Stimulated activated CD4-positive, alpha-beta T cell treated with anti-CD3 and anti-CD28 coated beads, Interleukin-4, amount 100 ng/mL, for 4 hours (primary cell): ENCODE results near the gene CCDC187.
"Not testable (repeated sequence)": the region's sequence is repeated elsewhere in the genome, so short reads cannot be mapped to it uniquely, and the experiment has no call there.

Experiments used
- DNase-seq, 2 experiments: peaks; one replicate each; pipeline ENCODE4 v3.0.0-alpha.2; 2020

Gene CCDC187

GRCh38 chr9:136237486-136238341, 66.2 kb downstream of the CCDC187 start:
- DNase-seq: no peak

GRCh38 chr9:136236471-136237410, 67.2 kb downstream of the CCDC187 start:
- not testable (repeated sequence) for DNase-seq

- DNase-seq: no peak
Measured at GRCh38 chr9:136235709-136236455, 68.0 kb downstream of the CCDC187 start.

GRCh38 chr9:136235171-136235570, 68.7 kb downstream of the CCDC187 start:
- DNase-seq: no peak

GRCh38 chr9:136234597-136234996, 69.3 kb downstream of the CCDC187 start:
- no peak for DNase-seq

- no peak for DNase-seq
Measured at GRCh38 chr9:136233868-136234267, 70.0 kb downstream of the CCDC187 start.

- no peak for DNase-seq
Measured at GRCh38 chr9:136233411-136233810, 70.5 kb downstream of the CCDC187 start.

- DNase-seq: no peak
Measured at GRCh38 chr9:136232969-136233368, 70.9 kb downstream of the CCDC187 start.

GRCh38 chr9:136231478-136232297, 72.2 kb downstream of the CCDC187 start:
- no peak for DNase-seq

GRCh38 chr9:136230773-136231172, 73.1 kb downstream of the CCDC187 start:
- DNase-seq: no peak

GRCh38 chr9:136230365-136230764, 73.5 kb downstream of the CCDC187 start:
- DNase-seq: no peak

- no peak for DNase-seq
Measured at GRCh38 chr9:136229096-136230065, 74.5 kb downstream of the CCDC187 start.

GRCh38 chr9:136228107-136228875, 75.6 kb downstream of the CCDC187 start:
- peak in 1 of 2 experiments; percentile 29 for DNase-seq

GRCh38 chr9:136226680-136227407, 77.0 kb downstream of the CCDC187 start:
- no peak for DNase-seq

- peak; percentile 54 to 62 for DNase-seq
Measured at GRCh38 chr9:136225748-136226679, 77.9 kb downstream of the CCDC187 start.

GRCh38 chr9:136225366-136225747, 78.5 kb downstream of the CCDC187 start:
- no peak for DNase-seq

- no peak for DNase-seq
Measured at GRCh38 chr9:136223871-136224640, 79.8 kb downstream of the CCDC187 start.
